ENCODE measurements around the gene FAM3B.

FAM3B gene

DNA sequence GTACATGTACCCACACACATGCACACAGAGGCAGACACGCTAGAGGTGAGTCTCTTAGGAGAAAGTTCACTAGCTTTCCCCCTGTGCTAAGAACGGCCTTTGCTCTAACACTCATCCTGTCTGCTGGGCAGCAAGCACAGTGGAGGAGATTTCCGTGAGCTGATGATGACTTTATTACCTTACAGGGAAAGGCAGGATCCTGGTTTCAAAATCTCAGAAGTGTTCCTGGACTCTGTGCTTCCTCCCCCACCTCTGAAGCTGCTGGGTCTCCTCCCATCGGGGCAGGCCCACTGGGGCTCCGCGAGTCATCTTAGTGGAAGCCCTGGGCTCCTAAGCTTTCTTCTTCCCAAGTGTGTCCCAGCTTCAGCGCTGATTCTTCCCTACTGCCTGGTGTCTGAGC, 2.7 kb downstream of the FAM3B start:
- DNase-seq (ENCODE audit: low read depth, low spot score) = no peak
- H3K4me1 ChIP-seq (ENCODE audit: insufficient read depth, insufficient read length) = peaks cover 14% of the 10 kb centered on the region

DNA sequence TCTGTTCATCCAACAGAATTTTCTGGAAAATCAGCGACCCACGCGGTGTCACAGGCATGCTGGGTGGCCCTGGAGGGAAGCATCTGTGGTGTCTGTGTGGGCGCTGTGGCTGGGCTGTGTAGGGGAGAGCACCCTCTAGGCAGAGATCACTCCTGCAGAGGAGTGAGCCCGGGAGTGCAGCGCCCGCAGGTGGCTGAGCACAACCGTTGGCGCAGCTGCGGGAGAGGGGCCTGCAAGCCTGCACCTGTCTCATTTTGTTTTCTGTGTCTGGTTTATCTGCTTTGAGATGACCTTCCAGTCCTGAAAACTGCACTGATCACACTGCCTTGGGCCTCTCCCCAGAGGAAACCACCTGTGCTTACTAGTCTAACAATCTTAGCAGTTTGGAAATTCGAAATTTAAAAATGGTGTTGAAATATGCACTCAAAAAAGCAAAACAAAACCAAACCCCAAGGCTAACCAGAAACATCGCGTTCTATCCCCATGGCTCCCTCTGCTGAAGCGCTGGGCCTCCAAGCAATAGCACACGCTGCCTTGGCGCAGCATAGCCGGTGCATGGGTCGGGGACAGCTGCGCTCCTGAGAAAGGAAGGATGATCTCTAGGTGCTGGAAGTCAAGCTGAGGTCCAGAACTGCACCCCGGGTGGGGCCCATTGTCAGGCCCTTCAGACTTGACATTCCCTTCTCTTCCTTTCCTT, 4.8 kb downstream of the FAM3B start:
- H3K36me3 ChIP-seq (ENCODE audit: insufficient read depth, insufficient read length, low read length) = no peaks in the 10 kb centered on the region
- H3K4me1 ChIP-seq (ENCODE audit: insufficient read depth, insufficient read length) = peaks cover 14% of the 10 kb centered on the region
- no peak overlapping the region for H3K4me3 ChIP-seq (ENCODE audit: insufficient read length, low read depth)
- peaks cover 25% of the 10 kb centered on the region for H3K27me3 ChIP-seq (ENCODE audit: insufficient read depth, insufficient read length)
- no peak overlapping the region for H3K9ac ChIP-seq (ENCODE audit: insufficient read length, low read depth)
- H3K9me3 ChIP-seq (ENCODE audit: insufficient read depth, low read length) = no peaks in the 10 kb centered on the region
- TF ChIP-seq YY1 (IDR thresholded peaks at IDR 0.05; ENCODE audit: insufficient read depth, insufficient read length) = no peak
- DNase-seq (ENCODE audit: low read depth, low spot score) = no peak

More for the DNA sequence above, 2.7 kb downstream of the FAM3B start:
- H3K4me3 ChIP-seq (ENCODE audit: insufficient read length, low read depth) = no peak overlapping the region
- peaks cover 43% of the 10 kb centered on the region for H3K27me3 ChIP-seq (ENCODE audit: insufficient read depth, insufficient read length)
- no peak for TF ChIP-seq YY1 (IDR thresholded peaks at IDR 0.05; ENCODE audit: insufficient read depth, insufficient read length)
- TF ChIP-seq SUZ12 (IDR thresholded peaks at IDR 0.05; ENCODE audit: extremely low read depth, insufficient read depth, insufficient read length) = no peak
- TF ChIP-seq ZNF274 (IDR thresholded peaks at IDR 0.05; ENCODE audit: low read depth, low read length) = no peak
- H3K36me3 ChIP-seq (ENCODE audit: insufficient read depth, insufficient read length, low read length) = no peaks in the 10 kb centered on the region
- no peak overlapping the region for H3K9ac ChIP-seq (ENCODE audit: insufficient read length, low read depth)
- H3K9me3 ChIP-seq (ENCODE audit: insufficient read depth, low read length) = no peaks in the 10 kb centered on the region

DNA sequence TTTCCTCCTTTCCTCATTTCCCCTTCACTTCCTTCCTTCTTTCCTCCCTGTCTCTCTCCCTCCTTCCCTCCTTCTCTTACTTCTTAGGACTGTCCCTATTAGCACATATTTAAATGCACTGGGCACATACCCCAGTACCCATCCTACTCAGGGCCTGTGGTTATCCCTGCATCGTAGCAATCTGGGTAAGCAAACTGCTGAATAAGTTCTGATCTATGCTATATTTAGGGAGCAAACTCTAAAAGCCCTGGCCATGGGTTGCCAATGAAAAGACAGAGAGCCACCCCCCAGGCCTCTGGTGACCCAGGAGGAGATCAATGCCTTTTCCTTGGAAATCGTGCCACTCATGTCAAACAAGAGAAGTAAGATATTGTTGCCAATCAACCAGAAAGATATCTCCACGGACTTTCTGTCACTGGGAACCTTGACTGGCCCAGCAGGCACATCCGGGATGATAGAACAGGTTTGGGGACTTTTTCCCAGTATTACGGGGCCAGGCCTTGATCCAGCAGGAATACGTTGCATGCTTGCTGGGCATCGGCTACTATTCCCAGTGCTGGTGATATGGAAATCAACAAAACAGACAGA, 5.4 kb downstream of the FAM3B start:
- Histone ChIP-seq H3K36me3 (ENCODE audit: insufficient read depth, insufficient read length, low read length) (no peaks in the 10 kb centered on the region), H3K4me3 (ENCODE audit: insufficient read length, low read depth) (no peak overlapping the region), H3K4me1 (ENCODE audit: insufficient read depth, insufficient read length) (peaks cover 14% of the 10 kb centered on the region), H3K9me3 (ENCODE audit: insufficient read depth, low read length) (no peaks in the 10 kb centered on the region), H3K9ac (ENCODE audit: insufficient read length, low read depth) (no peak overlapping the region), H3K27me3 (ENCODE audit: insufficient read depth, insufficient read length) (peaks cover 19% of the 10 kb centered on the region)
- no peak for TF ChIP-seq YY1 (IDR thresholded peaks at IDR 0.05; ENCODE audit: insufficient read depth, insufficient read length)
- TF ChIP-seq SUZ12 (IDR thresholded peaks at IDR 0.05; ENCODE audit: extremely low read depth, insufficient read depth, insufficient read length) = no peak
- no peak for TF ChIP-seq ZNF274 (IDR thresholded peaks at IDR 0.05; ENCODE audit: low read depth, low read length)
- no peak for DNase-seq (ENCODE audit: low read depth, low spot score)

DNA sequence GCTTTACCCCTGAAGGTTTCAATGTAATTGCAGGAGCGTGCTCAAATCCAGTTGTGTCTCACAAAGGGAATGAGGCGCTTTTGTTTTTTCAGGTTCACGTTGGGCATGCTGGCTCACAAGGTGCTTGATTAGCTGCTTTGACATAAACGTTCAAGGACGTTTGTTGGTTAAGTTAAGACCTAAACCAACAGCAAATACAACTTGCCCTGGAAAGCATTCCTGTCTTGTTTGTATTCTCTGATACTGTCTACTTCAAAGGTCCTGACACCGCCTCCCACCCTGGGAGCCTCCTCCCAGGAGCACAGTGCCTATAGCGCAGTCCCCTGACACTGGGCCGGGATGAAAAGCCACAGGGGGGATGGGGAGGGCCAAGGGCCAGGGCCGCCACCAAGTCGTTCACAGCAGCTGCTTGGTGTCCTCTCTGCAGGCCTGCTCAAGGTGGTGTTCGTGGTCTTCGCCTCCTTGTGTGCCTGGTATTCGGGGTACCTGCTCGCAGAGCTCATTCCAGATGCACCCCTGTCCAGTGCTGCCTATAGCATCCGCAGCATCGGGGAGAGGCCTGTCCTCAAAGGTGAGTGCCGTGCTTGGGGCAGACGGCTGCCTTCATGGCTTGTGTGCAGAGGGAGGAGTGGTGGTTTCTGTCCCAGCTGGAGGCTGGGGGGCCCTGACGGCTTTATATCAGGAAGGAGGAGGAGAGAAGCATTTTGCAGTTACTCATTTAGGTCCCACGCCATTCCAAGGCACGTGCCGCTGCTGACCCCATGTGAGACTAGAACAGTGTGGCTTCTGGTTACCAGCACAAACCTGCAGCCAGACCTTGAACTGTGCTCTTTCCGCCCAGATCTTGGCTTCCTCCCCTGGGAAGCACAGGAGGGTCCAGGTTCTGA, 6.1 kb downstream of the FAM3B start:
- Histone ChIP-seq H3K27me3 (ENCODE audit: insufficient read depth, insufficient read length) (peaks cover 12% of the 10 kb centered on the region), H3K36me3 (ENCODE audit: insufficient read depth, insufficient read length, low read length) (no peaks in the 10 kb centered on the region), H3K9ac (ENCODE audit: insufficient read length, low read depth) (no peak overlapping the region), H3K4me3 (ENCODE audit: insufficient read length, low read depth) (no peak overlapping the region), H3K4me1 (ENCODE audit: insufficient read depth, insufficient read length) (peaks cover 11% of the 10 kb centered on the region), H3K9me3 (ENCODE audit: insufficient read depth, low read length) (no peaks in the 10 kb centered on the region)
- no peak for TF ChIP-seq SUZ12 (IDR thresholded peaks at IDR 0.05; ENCODE audit: extremely low read depth, insufficient read depth, insufficient read length)
- no peak for TF ChIP-seq YY1 (IDR thresholded peaks at IDR 0.05; ENCODE audit: insufficient read depth, insufficient read length)
- no peak for TF ChIP-seq ZNF274 (IDR thresholded peaks at IDR 0.05; ENCODE audit: low read depth, low read length)
- no peak for DNase-seq (ENCODE audit: low read depth, low spot score)

DNA sequence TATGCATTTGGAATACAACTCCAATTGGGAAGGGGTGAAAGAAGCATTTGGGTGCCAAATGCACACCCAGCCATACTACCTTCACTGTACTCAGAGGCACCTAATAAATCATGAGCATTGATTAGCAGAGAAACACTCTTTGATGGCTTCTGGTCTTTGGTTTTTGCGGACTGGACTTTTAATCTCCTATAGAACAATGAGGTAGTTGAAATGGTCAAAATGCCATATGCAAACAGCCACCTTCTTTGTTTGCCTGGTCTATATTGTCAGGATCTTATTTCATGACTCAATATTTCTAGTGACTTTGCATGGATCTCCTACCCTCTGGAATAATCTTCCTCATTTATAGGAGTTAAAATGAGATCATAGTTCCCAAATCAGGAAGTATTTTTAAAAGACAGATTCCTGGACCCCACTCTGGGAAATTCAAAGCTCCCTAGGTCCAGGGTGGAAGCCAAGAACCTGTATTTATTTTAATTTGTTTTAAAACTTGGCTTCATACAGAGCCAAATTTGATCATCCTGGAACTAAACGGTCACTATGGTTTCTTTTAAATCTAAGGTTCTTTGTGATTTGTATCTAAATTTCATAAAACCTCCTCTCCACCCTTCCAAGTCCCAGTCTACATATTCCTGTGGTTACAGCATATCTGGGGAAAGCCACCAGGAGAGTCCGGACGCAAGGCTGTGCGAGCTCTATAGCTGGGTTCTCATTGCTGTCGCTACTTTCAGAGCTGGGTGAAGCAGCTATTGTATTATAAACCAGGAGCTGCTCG, 8.7 kb downstream of the FAM3B start:
- H3K27me3 ChIP-seq (ENCODE audit: insufficient read depth, insufficient read length) = no peaks in the 10 kb centered on the region
- H3K9me3 ChIP-seq (ENCODE audit: insufficient read depth, low read length) = no peaks in the 10 kb centered on the region
- no peak for TF ChIP-seq SUZ12 (IDR thresholded peaks at IDR 0.05; ENCODE audit: extremely low read depth, insufficient read depth, insufficient read length)
- TF ChIP-seq ZNF274 (IDR thresholded peaks at IDR 0.05; ENCODE audit: low read depth, low read length) = no peak
- TF ChIP-seq YY1 (IDR thresholded peaks at IDR 0.05; ENCODE audit: insufficient read depth, insufficient read length) = no peak
- no peaks in the 10 kb centered on the region for H3K36me3 ChIP-seq (ENCODE audit: insufficient read depth, insufficient read length, low read length)
- no peak for DNase-seq (ENCODE audit: low read depth, low spot score)
- H3K4me3 ChIP-seq (ENCODE audit: insufficient read length, low read depth) = no peak overlapping the region
- peaks cover 8% of the 10 kb centered on the region for H3K4me1 ChIP-seq (ENCODE audit: insufficient read depth, insufficient read length)
- no peak overlapping the region for H3K9ac ChIP-seq (ENCODE audit: insufficient read length, low read depth)

DNA sequence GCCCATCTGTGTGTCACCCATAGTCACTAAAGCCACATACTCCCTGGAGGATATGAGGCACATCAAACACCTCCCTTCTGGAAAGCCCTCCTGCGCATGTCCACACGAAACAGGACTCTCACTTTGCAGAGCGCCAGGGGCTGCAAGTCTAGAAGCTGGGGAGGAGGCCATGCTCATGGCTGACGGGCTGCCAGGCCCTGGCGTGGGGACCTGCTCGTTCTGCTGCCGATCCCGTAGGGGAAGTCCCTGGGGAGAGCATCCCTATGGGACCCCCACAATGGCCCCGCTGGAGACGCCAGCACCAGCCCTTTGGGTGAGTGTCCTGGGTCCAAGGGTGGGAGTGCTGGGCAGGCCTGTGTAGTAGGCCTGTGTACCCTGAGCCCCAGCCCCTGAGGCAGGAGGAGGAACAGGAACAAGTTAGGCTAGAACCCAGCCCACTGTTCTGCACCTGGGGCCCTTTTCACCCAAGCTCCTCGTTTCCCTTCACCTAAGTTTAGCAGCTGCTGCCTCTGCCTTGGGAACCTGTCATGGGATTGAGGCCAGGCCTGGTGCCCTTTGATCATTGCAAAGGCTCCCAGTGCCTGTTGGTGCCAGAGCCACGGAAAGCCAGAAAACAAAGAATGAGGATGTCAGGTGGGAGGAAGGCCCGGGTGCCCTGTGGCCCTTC, 9.9 kb downstream of the FAM3B start:
- TF ChIP-seq YY1 (IDR thresholded peaks at IDR 0.05; ENCODE audit: insufficient read depth, insufficient read length) = no peak
- no peak for TF ChIP-seq ZNF274 (IDR thresholded peaks at IDR 0.05; ENCODE audit: low read depth, low read length)
- TF ChIP-seq SUZ12 (IDR thresholded peaks at IDR 0.05; ENCODE audit: extremely low read depth, insufficient read depth, insufficient read length) = no peak
- Histone ChIP-seq H3K36me3 (ENCODE audit: insufficient read depth, insufficient read length, low read length) (no peaks in the 10 kb centered on the region), H3K4me3 (ENCODE audit: insufficient read length, low read depth) (no peak overlapping the region), H3K9me3 (ENCODE audit: insufficient read depth, low read length) (peaks cover under 1% of the 10 kb centered on the region; the same call in 1 of the 2 replicates), H3K4me1 (ENCODE audit: insufficient read depth, insufficient read length) (peaks cover 8% of the 10 kb centered on the region), H3K27me3 (ENCODE audit: insufficient read depth, insufficient read length) (no peaks in the 10 kb centered on the region), H3K9ac (ENCODE audit: insufficient read length, low read depth) (no peak overlapping the region)
- no peak for DNase-seq (ENCODE audit: low read depth, low spot score)

Data from NT2/D1 (cell line).